Cardiac muscle cell (in vitro differentiated cells and primary cell): ENCODE results near the gene HIVEP2. TPM values are rescaled to one million over a fixed set of nuclear protein-coding genes. Genes with fewer than 3 reads are reported as not detected.

Experiments used
- DNase-seq, 2 donors: peaks; one replicate each; pipeline versions ENCODE4 v3.0.0 to v3.0.0-alpha.2; 2010 to 2017; ENCODE audit warnings: low read depth in 1 of 2, low spot score in 1 of 2
- H3K27ac ChIP-seq: fragments of 200-600 bp; sonication (generic); 2 replicates; pipeline ENCODE4 v1.5.1; 2016
- H3K27me3 ChIP-seq: fragments of 200-600 bp; sonication (generic); 2 replicates; pipeline ENCODE4 v1.6.0; 2016; ENCODE audit warnings: control low read depth
- H3K36me3 ChIP-seq: fragments of 200-600 bp; sonication (generic); 2 replicates; pipeline ENCODE4 v1.5.1; 2016; ENCODE audit warnings: control low read depth
- H3K4me1 ChIP-seq: fragments of 200-600 bp; sonication (generic); 2 replicates; pipeline ENCODE4 v1.8.1; 2017; ENCODE audit warnings: low read depth, mild to moderate bottlenecking, mixed run types
- H3K4me3 ChIP-seq: fragments of 200-600 bp; sonication (generic); 2 replicates; pipeline ENCODE4 v1.5.1; 2016; ENCODE audit warnings: mild to moderate bottlenecking
- H3K9me3 ChIP-seq: fragments of 200-600 bp; sonication (generic); 2 replicates; pipeline ENCODE4 v1.5.1; 2017; ENCODE audit warnings: low read depth, mild to moderate bottlenecking, control low read depth
- CTCF ChIP-seq: IDR thresholded peaks from 2 replicates; pipeline ENCODE4 v1.5.1; 2012; ENCODE audit warnings: low read depth, mild to moderate bottlenecking, low read length
- polyA plus RNA-seq: library from polyadenylated mRNA; unstranded; fragments of >200 nt; fragmentation: Nextera tagmentation; extraction: Ambion mirVana; gene quantifications from 2 replicates; pipeline ENCODE4 v1.2.1, GENCODE V29; 2016
- total RNA-seq: library from RNA; depleted of rRNA; stranded (reverse); fragments of >200 nt; gene quantifications from 2 replicates; pipeline ENCODE4 v1.2.3, GENCODE V29; 2016

The HIVEP2 gene
- total and polyA plus RNA-seq, 2 experiments from 2014 or later, result 3.6 to 18.0 TPM

DNA sequence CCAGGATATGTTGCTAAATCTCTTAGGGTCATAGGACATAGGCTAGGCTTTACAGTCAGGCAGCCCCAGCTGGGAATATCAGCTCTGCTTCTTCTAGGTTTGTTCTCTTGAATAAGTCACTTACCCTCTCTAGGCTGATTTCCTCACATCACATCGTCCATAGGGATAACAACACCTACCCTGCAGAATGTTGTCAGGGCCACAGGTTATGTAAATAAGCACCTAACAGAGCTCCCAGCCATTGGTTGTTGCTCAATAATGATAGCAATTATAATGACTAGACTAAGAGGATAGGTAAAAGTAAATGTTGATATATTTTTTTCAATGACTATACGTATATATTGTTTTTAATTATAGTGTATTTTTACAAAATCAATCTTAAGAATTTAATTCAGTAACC is 135.0 kb downstream of the HIVEP2 start:
- Histone ChIP-seq H3K4me3 (no peak overlapping the region), H3K27me3 (no peaks in the 10 kb centered on the region), H3K27ac (no peak overlapping the region), H3K4me1 (no peaks in the 10 kb centered on the region), H3K9me3 (no peaks in the 10 kb centered on the region), H3K36me3 (no peaks in the 10 kb centered on the region)
- no peak for DNase-seq
- TF ChIP-seq CTCF, result no peak

- no peak for TF ChIP-seq CTCF
- no peak overlapping the region for H3K4me3 ChIP-seq
- no peaks in the 10 kb centered on the region for H3K4me1 ChIP-seq
- DNase-seq, result no peak
- H3K27ac ChIP-seq, result no peak overlapping the region
- H3K36me3 ChIP-seq, result no peaks in the 10 kb centered on the region
- no peaks in the 10 kb centered on the region for H3K27me3 ChIP-seq
- H3K9me3 ChIP-seq, result no peaks in the 10 kb centered on the region
Observed at GRCh38 chr6:142808405-142809061, 136.4 kb downstream of the HIVEP2 start.

GRCh38 chr6:142805042-142805441 is 139.9 kb downstream of the HIVEP2 start:
- TF ChIP-seq CTCF, result no peak
- H3K4me3 ChIP-seq, result no peak overlapping the region
- no peaks in the 10 kb centered on the region for H3K27me3 ChIP-seq
- no peak overlapping the region for H3K27ac ChIP-seq
- no peaks in the 10 kb centered on the region for H3K9me3 ChIP-seq
- H3K36me3 ChIP-seq, result no peaks in the 10 kb centered on the region
- H3K4me1 ChIP-seq, result no peaks in the 10 kb centered on the region
- no peak for DNase-seq

GRCh38 chr6:142804490-142804889 is 140.5 kb downstream of the HIVEP2 start:
- Histone ChIP-seq H3K9me3 (no peaks in the 10 kb centered on the region), H3K4me1 (no peaks in the 10 kb centered on the region), H3K36me3 (no peaks in the 10 kb centered on the region), H3K27me3 (no peaks in the 10 kb centered on the region), H3K27ac (no peak overlapping the region), H3K4me3 (no peak overlapping the region)
- no peak for TF ChIP-seq CTCF
- no peak for DNase-seq

- no peaks in the 10 kb centered on the region for H3K36me3 ChIP-seq
- no peak for DNase-seq
- H3K27me3 ChIP-seq, result no peaks in the 10 kb centered on the region
- no peak for TF ChIP-seq CTCF
- H3K4me3 ChIP-seq, result no peak overlapping the region
- H3K27ac ChIP-seq, result no peak overlapping the region
- no peaks in the 10 kb centered on the region for H3K4me1 ChIP-seq
- no peaks in the 10 kb centered on the region for H3K9me3 ChIP-seq
Observed at GRCh38 chr6:142803495-142804058, 141.4 kb downstream of the HIVEP2 start.
